OCI-LY1 (cell line): Measurements from ENCODE around the gene JUP.

Experiments used
- H2AFZ ChIP-seq: fragments of 200-600 bp; sonication (generic), shearing (Covaris generic); 2 replicates; pipeline ENCODE4 v1.6.0; 2014; ENCODE audit warnings: antibody characterized with exemption, mild to moderate bottlenecking, low read length
- H3F3A ChIP-seq: fragments of 200-600 bp; sonication (generic), shearing (Covaris generic); 2 replicates; pipeline ENCODE4 v1.6.0; 2014; ENCODE audit warnings: mild to moderate bottlenecking, antibody characterized with exemption, low read length, moderate library complexity; ENCODE audit not compliant: insufficient read depth
- H3K27ac ChIP-seq: fragments of 200-600 bp; sonication (generic); 2 replicates; pipeline ENCODE4 v1.5.1; 2014; ENCODE audit warnings: low read length, mixed run types, mild to moderate bottlenecking, low read depth; ENCODE audit not compliant: poor library complexity, severe bottlenecking
- H3K27me3 ChIP-seq: fragments of 200-600 bp; sonication (generic); 2 replicates; pipeline ENCODE4 v1.6.0; 2014; ENCODE audit warnings: antibody characterized with exemption, mild to moderate bottlenecking, low read length, moderate library complexity; ENCODE audit not compliant: insufficient read depth
- H3K36me3 ChIP-seq: fragments of 200-600 bp; sonication (generic); 2 replicates; pipeline ENCODE4 v1.6.1; 2014; ENCODE audit warnings: mild to moderate bottlenecking, antibody characterized with exemption, low read length, moderate library complexity, mixed read lengths; ENCODE audit not compliant: insufficient read depth
- H3K4me1 ChIP-seq: fragments of 200-600 bp; sonication (generic); 2 replicates; pipeline ENCODE4 v1.5.1; 2014; ENCODE audit warnings: mild to moderate bottlenecking, low read length, moderate library complexity; ENCODE audit not compliant: insufficient read depth, severe bottlenecking
- H3K4me2 ChIP-seq: fragments of 200-600 bp; sonication (generic), shearing (Covaris generic); 2 replicates; pipeline ENCODE4 v1.6.1; 2014; ENCODE audit warnings: low read length
- H3K4me3 ChIP-seq: fragments of 200-600 bp; sonication (generic); 2 replicates; pipeline ENCODE4 v1.5.1; 2014; ENCODE audit warnings: low read length, low read depth, mild to moderate bottlenecking, mixed read lengths; ENCODE audit not compliant: poor library complexity, severe bottlenecking
- H3K79me2 ChIP-seq: fragments of 200-600 bp; shearing (Covaris generic); 2 replicates; pipeline ENCODE4 v1.6.1; 2016; ENCODE audit warnings: mixed run types, low read length, mixed read lengths; ENCODE audit not compliant: insufficient read depth
- H3K9ac ChIP-seq: fragments of 200-600 bp; sonication (generic), shearing (Covaris generic); 2 replicates; pipeline ENCODE4 v1.6.1; 2014; ENCODE audit warnings: mild to moderate bottlenecking, low read length, mixed read lengths
- H3K9me2 ChIP-seq: fragments of 200-600 bp; sonication (generic), shearing (Covaris generic); 2 replicates; pipeline ENCODE4 v1.6.1; 2014; ENCODE audit warnings: low read depth, mild to moderate bottlenecking, low read length, mixed read lengths
- H3K9me3 ChIP-seq: fragments of 200-600 bp; shearing (Covaris generic); 2 replicates; pipeline ENCODE4 v1.6.1; 2014; ENCODE audit warnings: low read length, mixed read lengths
- H4K20me1 ChIP-seq: fragments of 200-600 bp; sonication (generic), shearing (Covaris generic); 2 replicates; pipeline ENCODE4 v1.6.0; 2016; ENCODE audit warnings: mild to moderate bottlenecking, low read length; ENCODE audit not compliant: insufficient read depth
- CTCF ChIP-seq: fragments of 200-600 bp; sonication (generic), shearing (Covaris generic); IDR thresholded peaks from 2 replicates; pipeline ENCODE4 v1.5.1; 2017; ENCODE audit warnings: mild to moderate bottlenecking, antibody characterized with exemption, low read length, moderate library complexity, mixed read lengths
- EZH2 ChIP-seq: fragments of 200-600 bp; sonication (generic), shearing (Covaris generic); IDR thresholded peaks from 2 replicates; pipeline ENCODE4 v1.8.0; 2017; ENCODE audit warnings: borderline replicate concordance, mixed run types, mild to moderate bottlenecking, antibody characterized with exemption, low read length, moderate library complexity, mixed read lengths

Gene JUP

GRCh38 chr17:41799366-41799765, 12.9 kb upstream of the JUP start:
- H3K4me3 ChIP-seq = no peak overlapping the region
- H3K27ac ChIP-seq = no peak overlapping the region
- peaks cover 28% of the 10 kb centered on the region for H3K4me1 ChIP-seq
- no peaks in the 10 kb centered on the region for H4K20me1 ChIP-seq
- H3K79me2 ChIP-seq = no peaks in the 10 kb centered on the region
- no peaks in the 10 kb centered on the region for H3K9me3 ChIP-seq
- H3K4me2 ChIP-seq = no peak overlapping the region
- no peaks in the 10 kb centered on the region; the same call in 1 of the 2 replicates for H3K27me3 ChIP-seq
- H3K9me2 ChIP-seq = no peaks in the 10 kb centered on the region
- H2AFZ ChIP-seq = no peak overlapping the region
- TF ChIP-seq EZH2 = no peak
- TF ChIP-seq CTCF = no peak
- H3K36me3 ChIP-seq = no peaks in the 10 kb centered on the region
- no peak overlapping the region for H3K9ac ChIP-seq
- no peaks in the 10 kb centered on the region for H3F3A ChIP-seq

GRCh38 chr17:41797377-41797776, 10.9 kb upstream of the JUP start:
- Histone ChIP-seq H3K9me2 (no peaks in the 10 kb centered on the region), H3K4me3 (no peak overlapping the region), H3K27ac (no peak overlapping the region), H3F3A (no peaks in the 10 kb centered on the region), H3K36me3 (no peaks in the 10 kb centered on the region), H2AFZ (no peak overlapping the region), H3K9me3 (no peaks in the 10 kb centered on the region), H3K27me3 (peaks cover 11% of the 10 kb centered on the region; the same call in 1 of the 2 replicates), H3K4me2 (no peak overlapping the region), H3K9ac (no peak overlapping the region), H4K20me1 (no peaks in the 10 kb centered on the region), H3K4me1 (peaks cover 14% of the 10 kb centered on the region), H3K79me2 (no peaks in the 10 kb centered on the region)
- TF ChIP-seq EZH2 = no peak
- TF ChIP-seq CTCF = no peak

GRCh38 chr17:41796121-41796895, 9.8 kb upstream of the JUP start:
- no peaks in the 10 kb centered on the region for H3F3A ChIP-seq
- no peak overlapping the region for H3K4me3 ChIP-seq
- no peak for TF ChIP-seq EZH2
- TF ChIP-seq CTCF = no peak
- no peak overlapping the region for H2AFZ ChIP-seq
- H3K4me2 ChIP-seq = no peak overlapping the region
- peaks cover 11% of the 10 kb centered on the region; the same call in 1 of the 2 replicates for H3K27me3 ChIP-seq
- H3K9me3 ChIP-seq = no peaks in the 10 kb centered on the region
- no peaks in the 10 kb centered on the region for H3K36me3 ChIP-seq
- H4K20me1 ChIP-seq = no peaks in the 10 kb centered on the region
- H3K9ac ChIP-seq = no peak overlapping the region
- peaks cover 11% of the 10 kb centered on the region for H3K4me1 ChIP-seq
- H3K27ac ChIP-seq = no peak overlapping the region
- H3K79me2 ChIP-seq = no peaks in the 10 kb centered on the region
- no peaks in the 10 kb centered on the region for H3K9me2 ChIP-seq
